Measurements from ENCODE around the gene BASP1.

BASP1 gene

GRCh38 chr5:17269201-17269600, 51.8 kb downstream of the BASP1 start:
- H3K4me2 ChIP-seq (ENCODE audit: insufficient read depth, low read length, poor library complexity, severe bottlenecking): no peak overlapping the region
- H3K4me3 ChIP-seq (ENCODE audit: low read length in 2 of 2): no peak overlapping the region
- no peak overlapping the region for H2AFZ ChIP-seq (ENCODE audit: low read length)
- no peak overlapping the region for H2BK5ac ChIP-seq (ENCODE audit: low read length)
- H4K91ac ChIP-seq (ENCODE audit: low read depth, low read length, poor library complexity): no peak overlapping the region
- no peak overlapping the region for H3K27ac ChIP-seq (replicated peaks; ENCODE audit: low read length)
- H3K23ac ChIP-seq (ENCODE audit: low read depth, low read length, poor library complexity): no peak overlapping the region
- peaks cover 2 to 41% of the 10 kb centered on the region in 2 donors for H3K36me3 ChIP-seq (replicated peaks in 1 of 2; ENCODE audit: control insufficient read depth in 2 of 2, insufficient read depth in 2 of 2, low read length in 2 of 2)
- H3K9me3 ChIP-seq (replicated peaks in 1 of 2; ENCODE audit: control insufficient read depth in 2 of 2, insufficient read depth in 1 of 2, low read depth in 1 of 2, low read length in 2 of 2): peaks cover 0 to 1% of the 10 kb centered on the region in 2 donors
- WGBS, 2 donors (ENCODE audit: extremely low coverage in 2 of 2, insufficient read length in 2 of 2, insufficient replicate concordance in 1 of 2): no CpG with 5 or more reads among the region's 6 CpGs
- H2BK12ac ChIP-seq (ENCODE audit: low read length): no peak overlapping the region
- no peaks in the 10 kb centered on the region for H3K27me3 ChIP-seq (ENCODE audit: control insufficient read depth in 3 of 3, insufficient read depth in 3 of 3, low read depth in 1 of 3, low read length in 3 of 3)
- H3K4me1 ChIP-seq (ENCODE audit: control insufficient read depth in 2 of 2, insufficient read depth in 1 of 2, low read depth in 1 of 2, low read length in 2 of 2): no peaks in the 10 kb centered on the region
- H4K8ac ChIP-seq (ENCODE audit: low read depth, low read length): no peak overlapping the region
- H3K4ac ChIP-seq (ENCODE audit: low read length): no peak overlapping the region
- H2BK120ac ChIP-seq (ENCODE audit: low read depth, low read length): no peak overlapping the region
- H2AK5ac ChIP-seq (ENCODE audit: low read depth, low read length): no peak overlapping the region
- no peak for DNase-seq (ENCODE audit: low spot score)
- no peak overlapping the region for H2BK15ac ChIP-seq (ENCODE audit: low read length)
- no peak overlapping the region for H3K18ac ChIP-seq (ENCODE audit: low read length)
- no peaks in the 10 kb centered on the region for H3K79me1 ChIP-seq (ENCODE audit: low read depth, low read length)
- no peak overlapping the region for H3K9ac ChIP-seq (ENCODE audit: low read depth, low read length, poor library complexity)
- no peak overlapping the region for H3K14ac ChIP-seq (ENCODE audit: low read length)

GRCh38 chr5:17272111-17272510, 54.7 kb downstream of the BASP1 start:
- no peak overlapping the region for H3K23ac ChIP-seq (ENCODE audit: low read depth, low read length, poor library complexity)
- peaks cover 0 to 1% of the 10 kb centered on the region in 2 donors for H3K9me3 ChIP-seq (replicated peaks in 1 of 2; ENCODE audit: control insufficient read depth in 2 of 2, insufficient read depth in 1 of 2, low read depth in 1 of 2, low read length in 2 of 2)
- peaks cover 14 to 49% of the 10 kb centered on the region in 2 donors for H3K36me3 ChIP-seq (replicated peaks in 1 of 2; ENCODE audit: control insufficient read depth in 2 of 2, insufficient read depth in 2 of 2, low read length in 2 of 2)
- H2BK12ac ChIP-seq (ENCODE audit: low read length): no peak overlapping the region
- H3K27me3 ChIP-seq (ENCODE audit: control insufficient read depth in 3 of 3, insufficient read depth in 3 of 3, low read depth in 1 of 3, low read length in 3 of 3): no peaks in the 10 kb centered on the region
- no peak overlapping the region for H2BK5ac ChIP-seq (ENCODE audit: low read length)
- no peak overlapping the region for H4K91ac ChIP-seq (ENCODE audit: low read depth, low read length, poor library complexity)
- WGBS, 2 donors (ENCODE audit: extremely low coverage in 2 of 2, insufficient read length in 2 of 2, insufficient replicate concordance in 1 of 2): no CpG with 5 or more reads among the region's 3 CpGs
- H2AFZ ChIP-seq (ENCODE audit: low read length): no peak overlapping the region
- no peak overlapping the region for H3K18ac ChIP-seq (ENCODE audit: low read length)
- no peak overlapping the region for H3K4me2 ChIP-seq (ENCODE audit: insufficient read depth, low read length, poor library complexity, severe bottlenecking)
- no peak overlapping the region for H2BK15ac ChIP-seq (ENCODE audit: low read length)
- no peak overlapping the region for H3K4me3 ChIP-seq (ENCODE audit: low read length in 2 of 2)
- H3K79me1 ChIP-seq (ENCODE audit: low read depth, low read length): peaks cover 3% of the 10 kb centered on the region
- no peak overlapping the region for H3K27ac ChIP-seq (replicated peaks; ENCODE audit: low read length)
- H3K4ac ChIP-seq (ENCODE audit: low read length): no peak overlapping the region
- H3K4me1 ChIP-seq (ENCODE audit: control insufficient read depth in 2 of 2, insufficient read depth in 1 of 2, low read depth in 1 of 2, low read length in 2 of 2): no peaks in the 10 kb centered on the region
- no peak overlapping the region for H2AK5ac ChIP-seq (ENCODE audit: low read depth, low read length)
- H2BK120ac ChIP-seq (ENCODE audit: low read depth, low read length): no peak overlapping the region
- no peak overlapping the region for H4K8ac ChIP-seq (ENCODE audit: low read depth, low read length)
- no peak overlapping the region for H3K9ac ChIP-seq (ENCODE audit: low read depth, low read length, poor library complexity)
- DNase-seq (ENCODE audit: low spot score): no peak
- no peak overlapping the region for H3K14ac ChIP-seq (ENCODE audit: low read length)

GRCh38 chr5:17275289-17276158, 58.1 kb downstream of the BASP1 start:
- no peak for DNase-seq (ENCODE audit: low spot score)
- WGBS, 2 donors (ENCODE audit: extremely low coverage in 2 of 2, insufficient read length in 2 of 2, insufficient replicate concordance in 1 of 2): no CpG with 5 or more reads among the region's 57 CpGs
- Histone ChIP-seq H3K4ac (ENCODE audit: low read length) (no peak overlapping the region), H3K9me3 (replicated peaks in 1 of 2; ENCODE audit: control insufficient read depth in 2 of 2, insufficient read depth in 1 of 2, low read depth in 1 of 2, low read length in 2 of 2) (no peaks in the 10 kb centered on the region), H2BK15ac (ENCODE audit: low read length) (no peak overlapping the region), H3K4me3 (ENCODE audit: low read length in 2 of 2) (no peak overlapping the region), H3K36me3 (replicated peaks in 1 of 2; ENCODE audit: control insufficient read depth in 2 of 2, insufficient read depth in 2 of 2, low read length in 2 of 2) (peaks cover 14 to 44% of the 10 kb centered on the region in 2 donors), H2BK12ac (ENCODE audit: low read length) (no peak overlapping the region), H2AK5ac (ENCODE audit: low read depth, low read length) (no peak overlapping the region), H4K8ac (ENCODE audit: low read depth, low read length) (peak overlapping the region; percentile 19), H3K18ac (ENCODE audit: low read length) (no peak overlapping the region), H3K4me2 (ENCODE audit: insufficient read depth, low read length, poor library complexity, severe bottlenecking) (no peak overlapping the region), H2BK5ac (ENCODE audit: low read length) (no peak overlapping the region), H2AFZ (ENCODE audit: low read length) (no peak overlapping the region), H3K27me3 (ENCODE audit: control insufficient read depth in 3 of 3, insufficient read depth in 3 of 3, low read depth in 1 of 3, low read length in 3 of 3) (no peaks in the 10 kb centered on the region), H3K14ac (ENCODE audit: low read length) (no peak overlapping the region), H3K79me1 (ENCODE audit: low read depth, low read length) (peaks cover 3% of the 10 kb centered on the region), H4K91ac (ENCODE audit: low read depth, low read length, poor library complexity) (no peak overlapping the region), H3K4me1 (ENCODE audit: control insufficient read depth in 2 of 2, insufficient read depth in 1 of 2, low read depth in 1 of 2, low read length in 2 of 2) (peaks cover 0 to 1% of the 10 kb centered on the region in 2 donors), H3K9ac (ENCODE audit: low read depth, low read length, poor library complexity) (no peak overlapping the region), H3K27ac (replicated peaks; ENCODE audit: low read length) (no peak overlapping the region), H2BK120ac (ENCODE audit: low read depth, low read length) (no peak overlapping the region), H3K23ac (ENCODE audit: low read depth, low read length, poor library complexity) (no peak overlapping the region)

- Histone ChIP-seq H2BK120ac (ENCODE audit: low read depth, low read length) (no peak overlapping the region), H3K18ac (ENCODE audit: low read length) (no peak overlapping the region), H3K4ac (ENCODE audit: low read length) (no peak overlapping the region), H3K4me3 (ENCODE audit: low read length in 2 of 2) (no peak overlapping the region), H3K4me2 (ENCODE audit: insufficient read depth, low read length, poor library complexity, severe bottlenecking) (no peak overlapping the region), H2AFZ (ENCODE audit: low read length) (no peak overlapping the region), H2BK5ac (ENCODE audit: low read length) (no peak overlapping the region), H3K14ac (ENCODE audit: low read length) (no peak overlapping the region), H3K4me1 (ENCODE audit: control insufficient read depth in 2 of 2, insufficient read depth in 1 of 2, low read depth in 1 of 2, low read length in 2 of 2) (peaks cover 0 to 1% of the 10 kb centered on the region in 2 donors), H4K8ac (ENCODE audit: low read depth, low read length) (no peak overlapping the region), H3K36me3 (replicated peaks in 1 of 2; ENCODE audit: control insufficient read depth in 2 of 2, insufficient read depth in 2 of 2, low read length in 2 of 2) (peaks cover 14 to 44% of the 10 kb centered on the region in 2 donors), H4K91ac (ENCODE audit: low read depth, low read length, poor library complexity) (no peak overlapping the region), H3K79me1 (ENCODE audit: low read depth, low read length) (peaks cover 3% of the 10 kb centered on the region), H3K9me3 (replicated peaks in 1 of 2; ENCODE audit: control insufficient read depth in 2 of 2, insufficient read depth in 1 of 2, low read depth in 1 of 2, low read length in 2 of 2) (no peaks in the 10 kb centered on the region), H2BK12ac (ENCODE audit: low read length) (no peak overlapping the region), H3K27ac (replicated peaks; ENCODE audit: low read length) (no peak overlapping the region), H3K23ac (ENCODE audit: low read depth, low read length, poor library complexity) (no peak overlapping the region), H3K27me3 (ENCODE audit: control insufficient read depth in 3 of 3, insufficient read depth in 3 of 3, low read depth in 1 of 3, low read length in 3 of 3) (no peaks in the 10 kb centered on the region), H2BK15ac (ENCODE audit: low read length) (no peak overlapping the region), H3K9ac (ENCODE audit: low read depth, low read length, poor library complexity) (no peak overlapping the region), H2AK5ac (ENCODE audit: low read depth, low read length) (no peak overlapping the region)
- DNase-seq (ENCODE audit: low spot score): no peak
- WGBS, 2 donors (ENCODE audit: extremely low coverage in 2 of 2, insufficient read length in 2 of 2, insufficient replicate concordance in 1 of 2): no CpG with 5 or more reads among the region's 3 CpGs
Observed at GRCh38 chr5:17276445-17276844, 59.0 kb downstream of the BASP1 start.

Measured in neuronal stem cell (in vitro differentiated cells).